Measurements from ENCODE around the gene DNAI4. TPM values are rescaled to one million over a fixed set of nuclear protein-coding genes. Genes with fewer than 3 reads are reported as not detected.

DNAI4 gene
- total RNA-seq, 1 experiment from 2014 or later: 3.9 TPM

DNA sequence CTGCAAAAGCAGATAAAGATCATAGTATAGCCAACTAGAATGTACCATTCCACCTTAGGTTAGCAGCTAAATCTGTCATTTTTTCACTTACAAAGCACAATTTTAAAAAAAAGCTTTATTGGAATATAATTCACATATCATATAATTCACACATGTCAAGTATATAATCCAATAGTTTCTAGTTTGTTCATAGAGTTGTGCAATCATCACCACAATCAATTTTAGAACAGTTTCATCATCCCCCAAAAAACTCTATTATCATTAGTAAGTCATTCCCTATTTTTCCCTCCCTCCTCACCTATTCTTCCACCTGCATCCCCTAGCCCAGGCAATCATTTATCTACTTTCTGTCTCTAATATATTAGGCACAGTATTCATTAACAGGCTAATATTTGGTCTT lies 91.5 kb downstream of the DNAI4 start:
- intact Hi-C loops (cut with micrococcal nuclease): no loop called here
- no peaks in the 10 kb centered on the region for H3K27me3 ChIP-seq (ENCODE audit: insufficient read depth, low read length)
- no peak for TF ChIP-seq SRF (IDR thresholded peaks at IDR 0.05; ENCODE audit: low read depth)
- no peak for TF ChIP-seq TCF7L2 (IDR thresholded peaks at IDR 0.05; ENCODE audit: borderline replicate concordance, extremely low read depth, insufficient read depth, insufficient read length)
- no peak for TF ChIP-seq CEBPB (IDR thresholded peaks at IDR 0.05; ENCODE audit: low read depth)
- TF ChIP-seq, protein P1, sequence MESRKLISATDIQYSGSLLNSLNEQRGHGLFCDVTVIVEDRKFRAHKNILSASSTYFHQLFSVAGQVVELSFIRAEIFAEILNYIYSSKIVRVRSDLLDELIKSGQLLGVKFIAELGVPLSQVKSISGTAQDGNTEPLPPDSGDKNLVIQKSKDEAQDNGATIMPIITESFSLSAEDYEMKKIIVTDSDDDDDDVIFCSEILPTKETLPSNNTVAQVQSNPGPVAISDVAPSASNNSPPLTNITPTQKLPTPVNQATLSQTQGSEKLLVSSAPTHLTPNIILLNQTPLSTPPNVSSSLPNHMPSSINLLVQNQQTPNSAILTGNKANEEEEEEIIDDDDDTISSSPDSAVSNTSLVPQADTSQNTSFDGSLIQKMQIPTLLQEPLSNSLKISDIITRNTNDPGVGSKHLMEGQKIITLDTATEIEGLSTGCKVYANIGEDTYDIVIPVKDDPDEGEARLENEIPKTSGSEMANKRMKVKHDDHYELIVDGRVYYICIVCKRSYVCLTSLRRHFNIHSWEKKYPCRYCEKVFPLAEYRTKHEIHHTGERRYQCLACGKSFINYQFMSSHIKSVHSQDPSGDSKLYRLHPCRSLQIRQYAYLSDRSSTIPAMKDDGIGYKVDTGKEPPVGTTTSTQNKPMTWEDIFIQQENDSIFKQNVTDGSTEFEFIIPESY (IDR thresholded peaks at IDR 0.05; ENCODE audit: extremely low read depth, insufficient replicate concordance, low read length): no peak
- no peak for TF ChIP-seq ELF1 (IDR thresholded peaks at IDR 0.05; ENCODE audit: borderline replicate concordance, low read depth)
- TF ChIP-seq ZFX (IDR thresholded peaks at IDR 0.05): no peak
- TF ChIP-seq, protein P2, sequence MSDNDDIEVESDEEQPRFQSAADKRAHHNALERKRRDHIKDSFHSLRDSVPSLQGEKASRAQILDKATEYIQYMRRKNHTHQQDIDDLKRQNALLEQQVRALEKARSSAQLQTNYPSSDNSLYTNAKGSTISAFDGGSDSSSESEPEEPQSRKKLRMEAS (IDR thresholded peaks at IDR 0.05): no peak
- TF ChIP-seq, protein P3, sequence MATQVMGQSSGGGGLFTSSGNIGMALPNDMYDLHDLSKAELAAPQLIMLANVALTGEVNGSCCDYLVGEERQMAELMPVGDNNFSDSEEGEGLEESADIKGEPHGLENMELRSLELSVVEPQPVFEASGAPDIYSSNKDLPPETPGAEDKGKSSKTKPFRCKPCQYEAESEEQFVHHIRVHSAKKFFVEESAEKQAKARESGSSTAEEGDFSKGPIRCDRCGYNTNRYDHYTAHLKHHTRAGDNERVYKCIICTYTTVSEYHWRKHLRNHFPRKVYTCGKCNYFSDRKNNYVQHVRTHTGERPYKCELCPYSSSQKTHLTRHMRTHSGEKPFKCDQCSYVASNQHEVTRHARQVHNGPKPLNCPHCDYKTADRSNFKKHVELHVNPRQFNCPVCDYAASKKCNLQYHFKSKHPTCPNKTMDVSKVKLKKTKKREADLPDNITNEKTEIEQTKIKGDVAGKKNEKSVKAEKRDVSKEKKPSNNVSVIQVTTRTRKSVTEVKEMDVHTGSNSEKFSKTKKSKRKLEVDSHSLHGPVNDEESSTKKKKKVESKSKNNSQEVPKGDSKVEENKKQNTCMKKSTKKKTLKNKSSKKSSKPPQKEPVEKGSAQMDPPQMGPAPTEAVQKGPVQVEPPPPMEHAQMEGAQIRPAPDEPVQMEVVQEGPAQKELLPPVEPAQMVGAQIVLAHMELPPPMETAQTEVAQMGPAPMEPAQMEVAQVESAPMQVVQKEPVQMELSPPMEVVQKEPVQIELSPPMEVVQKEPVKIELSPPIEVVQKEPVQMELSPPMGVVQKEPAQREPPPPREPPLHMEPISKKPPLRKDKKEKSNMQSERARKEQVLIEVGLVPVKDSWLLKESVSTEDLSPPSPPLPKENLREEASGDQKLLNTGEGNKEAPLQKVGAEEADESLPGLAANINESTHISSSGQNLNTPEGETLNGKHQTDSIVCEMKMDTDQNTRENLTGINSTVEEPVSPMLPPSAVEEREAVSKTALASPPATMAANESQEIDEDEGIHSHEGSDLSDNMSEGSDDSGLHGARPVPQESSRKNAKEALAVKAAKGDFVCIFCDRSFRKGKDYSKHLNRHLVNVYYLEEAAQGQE (IDR thresholded peaks at IDR 0.05; ENCODE audit: low read depth): no peak
- ATAC-seq: no peak
- H3K4me3 ChIP-seq (replicated peaks in 1 of 2; ENCODE audit: low read depth in 1 of 2, low read length in 2 of 2): no peak overlapping the region
- H3K36me3 ChIP-seq (ENCODE audit: control insufficient read depth in 1 of 2, insufficient read depth in 2 of 2, low read length in 2 of 2): no peaks in the 10 kb centered on the region
- no peaks in the 10 kb centered on the region for H3K79me2 ChIP-seq (ENCODE audit: insufficient read depth, low read length)
- no peak overlapping the region for H2AFZ ChIP-seq (ENCODE audit: low read depth, low read length, poor library complexity, severe bottlenecking)
- ChIA-PET POLR2A (no interaction called here), CTCF (no interaction called here), RAD21 (ENCODE audit: low non-redundant PET in 1 of 2, low total read pairs in 2 of 2, uncharacterized antibody in 2 of 2, unreplicated experiment in 2 of 2) (no interaction called here)
- BruUV-seq (replicated peaks): no TSS peak
- H3K9me2 ChIP-seq (ENCODE audit: insufficient read depth): no peaks in the 10 kb centered on the region
- no peak overlapping the region for H3K4me2 ChIP-seq (ENCODE audit: low read length)
- no peaks in the 10 kb centered on the region for H3K4me1 ChIP-seq (ENCODE audit: control insufficient read depth in 1 of 2, insufficient read depth in 2 of 2, low read length in 2 of 2)
- no peaks in the 10 kb centered on the region for H3K9me3 ChIP-seq (ENCODE audit: control insufficient read depth in 1 of 2, insufficient read depth in 1 of 2, low read depth in 1 of 2, low read length in 2 of 2)
- H3K9ac ChIP-seq (ENCODE audit: low read length): no peak overlapping the region
- H4K20me1 ChIP-seq (ENCODE audit: insufficient read depth): no peaks in the 10 kb centered on the region
- H3K27ac ChIP-seq (ENCODE audit: low read depth, low read length): no peak overlapping the region
- no peak for DNase-seq (ENCODE audit: low read depth, low spot score)
